Endothelial cell of umbilical vein (primary cell): ENCODE data around the gene ZBED4. TPM values are rescaled to one million over a fixed set of nuclear protein-coding genes. Genes with fewer than 3 reads are reported as not detected.

Experiments used
- BruUV-seq: library from RNA; stranded (reverse); fragments of 400-500 nt; replicated peaks from 2 replicates; lab custom pipeline; 2021; lab: Mats Ljungman, UMichigan
- CTCF ChIA-PET: fragments of 300-600, 350-600 bp; sonication (Branson Sonifier 250); formaldehyde crosslinking; loops from one replicate; lab custom pipeline; 2021; ENCODE audit warnings: antibody characterized with exemption, inconsistent platforms; lab: Charles Lee
- POLR2A ChIA-PET: fragments of 300-600, 350-600 bp; sonication (Branson Sonifier 250); formaldehyde crosslinking; loops from one replicate; lab custom pipeline; 2021; ENCODE audit warnings: antibody characterized with exemption, inconsistent platforms; lab: Charles Lee
- DNase-seq: peaks from one replicate; pipeline ENCODE4 v3.0.0-alpha.2; 2011; ENCODE audit warnings: low read depth, low spot score
- FAIRE-seq: peaks from 2 replicates; lab custom pipeline; 2011; peaks lifted over from hg19 to GRCh38; lab: Jason Lieb, UNC
- H2AFZ ChIP-seq: 2 replicates; pipeline ENCODE4 v1.6.0; 2012; ENCODE audit warnings: low read depth, low read length, control low read depth, inconsistent platforms
- H3K27ac ChIP-seq: 2 replicates; pipeline ENCODE4 v1.5.1; 2011; ENCODE audit warnings: low read depth, mild to moderate bottlenecking, control low read depth, low read length, moderate library complexity; ENCODE audit not compliant: insufficient read depth
- H3K27me3 ChIP-seq, 2 experiments: 2 replicates each; pipeline versions ENCODE4 v1.6.0 to v1.6.1; 2011; ENCODE audit warnings: low read length in 2 of 2, mixed read lengths in 1 of 2; ENCODE audit not compliant: control insufficient read depth in 2 of 2, insufficient read depth in 2 of 2
- H3K36me3 ChIP-seq, 2 experiments: 2 replicates in 1 of 2; 3 replicates in 1 of 2; pipeline ENCODE4 v1.5.1; 2011; ENCODE audit warnings: low read length in 2 of 2, mild to moderate bottlenecking in 1 of 2, moderate library complexity in 1 of 2; ENCODE audit not compliant: control insufficient read depth in 2 of 2, insufficient read depth in 2 of 2; ENCODE audit errors: extremely low read depth in 1 of 2
- H3K4me1 ChIP-seq: 3 replicates; pipeline ENCODE4 v1.5.1; 2011; ENCODE audit warnings: mild to moderate bottlenecking, low read length; ENCODE audit not compliant: control insufficient read depth, insufficient read depth; ENCODE audit errors: extremely low read depth
- H3K4me2 ChIP-seq: 2 replicates; pipeline ENCODE4 v1.6.1; 2011; ENCODE audit warnings: low read length, control low read depth, mixed read lengths; ENCODE audit not compliant: insufficient read depth
- H3K4me3 ChIP-seq, 3 experiments: fragments of 200-600 bp in 1 of 3; sonication (generic), shearing (Covaris generic) in 1 of 3; replicated peaks in 1 of 3; 2 replicates each; pipeline ENCODE4 v1.5.1; 2011 to 2016; ENCODE audit warnings: control low read depth in 3 of 3, low read length in 3 of 3, mild to moderate bottlenecking in 2 of 3, inconsistent platforms in 1 of 3, low read depth in 1 of 3, moderate library complexity in 1 of 3; ENCODE audit not compliant: insufficient read depth in 1 of 3
- H3K79me2 ChIP-seq: 2 replicates; pipeline ENCODE4 v1.6.0; 2012; ENCODE audit warnings: low read length, inconsistent platforms; ENCODE audit not compliant: control insufficient read depth, insufficient read depth
- H3K9ac ChIP-seq: replicated peaks from 2 replicates; pipeline ENCODE3; 2011; ENCODE audit warnings: low read length, control low read depth; ENCODE audit not compliant: insufficient read depth; ENCODE audit errors: extremely low read depth
- H3K9me1 ChIP-seq: replicated peaks from 3 replicates; pipeline ENCODE4 v1.6.0; 2011; ENCODE audit warnings: mild to moderate bottlenecking, low read length; ENCODE audit not compliant: control insufficient read depth, insufficient read depth; ENCODE audit errors: extremely low read depth
- H3K9me3 ChIP-seq: replicated peaks from 2 replicates; pipeline ENCODE4 v1.5.1; 2012; ENCODE audit warnings: low read length, inconsistent platforms; ENCODE audit not compliant: control insufficient read depth, insufficient read depth
- H4K20me1 ChIP-seq: replicated peaks from 2 replicates; pipeline ENCODE3; 2011; ENCODE audit warnings: mild to moderate bottlenecking, low read length; ENCODE audit not compliant: control insufficient read depth, insufficient read depth; ENCODE audit errors: extremely low read depth
- CTCF ChIP-seq, 2 donors: IDR thresholded peaks; 1 replicate in 1 of 2; 2 replicates in 1 of 2; pipeline ENCODE4 v1.5.1; 2011; ENCODE audit warnings: low read length in 2 of 2, mild to moderate bottlenecking in 2 of 2, moderate library complexity in 2 of 2, control low read depth in 1 of 2, inconsistent platforms in 1 of 2, low read depth in 1 of 2; ENCODE audit not compliant: insufficient read depth in 1 of 2; ENCODE audit errors: extremely low read depth in 1 of 2
- EZH2 ChIP-seq: IDR thresholded peaks from 2 replicates; pipeline ENCODE4 v1.6.1; 2012; ENCODE audit warnings: borderline replicate concordance, low read depth, mild to moderate bottlenecking, moderate library complexity, low read length, inconsistent platforms; ENCODE audit not compliant: severe bottlenecking
- FOS ChIP-seq: IDR thresholded peaks from 2 replicates; pipeline ENCODE4 v1.6.1; 2011; ENCODE audit warnings: mild to moderate bottlenecking, low read length, moderate library complexity, borderline replicate concordance; ENCODE audit not compliant: insufficient read depth
- GATA2 ChIP-seq: IDR thresholded peaks from 2 replicates; pipeline ENCODE4 v1.7.0; 2011; ENCODE audit warnings: low read depth, mild to moderate bottlenecking, moderate library complexity, mixed read lengths, low read length; ENCODE audit not compliant: insufficient read length, insufficient read depth
- JUN ChIP-seq: IDR thresholded peaks from 2 replicates; pipeline ENCODE4 v1.6.1; 2011; ENCODE audit warnings: borderline replicate concordance, low read depth; ENCODE audit not compliant: insufficient read length, insufficient read depth
- MYC ChIP-seq: IDR thresholded peaks from one replicate; pipeline ENCODE4 v1.6.1; 2011; ENCODE audit warnings: mild to moderate bottlenecking, low read depth, low read length
- POLR2A ChIP-seq: IDR thresholded peaks from 2 replicates; pipeline ENCODE4 v1.6.1; 2012; ENCODE audit warnings: low read depth, mild to moderate bottlenecking, control low read depth, low read length
- POLR2AphosphoS5 ChIP-seq: IDR thresholded peaks from 2 replicates; pipeline ENCODE4 v1.6.1; 2012; ENCODE audit warnings: low read depth, mild to moderate bottlenecking, control low read depth, low read length, moderate library complexity; ENCODE audit not compliant: insufficient read depth
- dilution Hi-C: fragments of 300-500 bp; cut with MboI; formaldehyde crosslinking; loops from one replicate; pipeline ENCODE4 v1.15.0; 2019; ENCODE audit warnings: low sequenced_read_pairs; ENCODE audit not compliant: extremely low pct_ligation_motif_present
- intact Hi-C: fragments of 100-400 bp; cut with micrococcal nuclease; formaldehyde crosslinking; loops from one replicate; pipeline ENCODE4 v1.10.0; 2022
- polyA plus RNA-seq, 4 experiments: library from polyadenylated mRNA; depleted of rRNA in 3 of 4; stranded (reverse) in 3 of 4; unstranded in 1 of 4; fragments of >200 nt; gene quantifications; 2 replicates each; pipeline versions ENCODE4 v1.2.1 to v1.2.3, GENCODE V29; 2011 to 2012; ENCODE audit warnings: missing spikeins in 1 of 4
- total RNA-seq: library from RNA; stranded (reverse); gene quantifications from 2 replicates; pipeline ENCODE4 v1.2.3, GENCODE V29; 2021
- TF ChIP-seq, protein P1 (sequence below): IDR thresholded peaks from 2 replicates; pipeline ENCODE4 v1.6.1; 2011; ENCODE audit not compliant: insufficient read depth, insufficient read length

ZBED4 gene
- total and polyA plus RNA-seq, 2 donors (not counting 3 experiments of a cell fraction or from before 2014, with no cell fraction given): 8.6 to 18.2 TPM

GRCh38 chr22:49928555-49929210, 75.0 kb downstream of the ZBED4 start:
- peaks cover 26% of the 10 kb centered on the region for H3K4me1 ChIP-seq
- ChIA-PET CTCF (interaction anchor here (2.3 kb wide), 1 partner anchor 101 kb away, joined by 31 read pairs; no protein-coding TSS in a partner anchor), POLR2A (no interaction called here)
- no peak for DNase-seq
- intact Hi-C loops (no loop called here), dilution Hi-C loops (no loop called here)
- H3K36me3 ChIP-seq: no peaks in the 10 kb centered on the region
- H3K79me2 ChIP-seq: no peaks in the 10 kb centered on the region
- H4K20me1 ChIP-seq: no peaks in the 10 kb centered on the region
- H3K4me3 ChIP-seq: no peak overlapping the region
- no peaks in the 10 kb centered on the region for H3K9me1 ChIP-seq
- no peak overlapping the region for H3K4me2 ChIP-seq
- no peak for FAIRE-seq
- no TSS peak for BruUV-seq
- no peaks in the 10 kb centered on the region for H3K27me3 ChIP-seq
- no peaks in the 10 kb centered on the region for H3K9me3 ChIP-seq
- no peak overlapping the region for H3K9ac ChIP-seq
- no peak overlapping the region for H2AFZ ChIP-seq
- TF ChIP-seq EZH2 (no peak), GATA2 (no peak), POLR2A (no peak), JUN (no peak), POLR2AphosphoS5 (no peak), FOS (no peak), CTCF (IDR thresholded peaks at IDR 0.05; ENCODE audit: extremely low read depth in 1 of 2, insufficient read depth in 1 of 2, low read depth in 1 of 2, low read length in 2 of 2) (no peak), MYC (no peak)
- TF ChIP-seq, protein P1, sequence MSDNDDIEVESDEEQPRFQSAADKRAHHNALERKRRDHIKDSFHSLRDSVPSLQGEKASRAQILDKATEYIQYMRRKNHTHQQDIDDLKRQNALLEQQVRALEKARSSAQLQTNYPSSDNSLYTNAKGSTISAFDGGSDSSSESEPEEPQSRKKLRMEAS: no peak
- H3K27ac ChIP-seq: no peak overlapping the region
